ENCODE results near the gene RHOD. TPM values are rescaled to one million over a fixed set of nuclear protein-coding genes. Genes with fewer than 3 reads are reported as not detected.

The RHOD gene
- total and polyA plus RNA-seq, 9 of the 15 experiments (the other 6 are each of a cell fraction or from before 2014, with no cell fraction given), result not detected

- TF ChIP-seq ZKSCAN1 (IDR thresholded peaks at IDR 0.05; ENCODE audit: low read depth, low read length) (no peak), CCNT2 (IDR thresholded peaks at IDR 0.05; ENCODE audit: borderline replicate concordance, extremely low read depth, insufficient read length, low read depth, low read length) (no peak), TEAD1 (CRISPR knock-in tag; IDR thresholded peaks at IDR 0.05) (no peak), FOXK2 (conservative IDR thresholded peaks at IDR 0.05 in 1 of 2, IDR thresholded peaks at IDR 0.05 in 1 of 2; ENCODE audit: low read depth in 2 of 2) (no peak), ADNP (tag; IDR thresholded peaks at IDR 0.05) (no peak)
These were observed 8.0 kb upstream of the RHOD start (continued) for GRCh38 chr11:67048515-67049130.

- DNase-seq (ENCODE audit: extremely low read depth in 1 of 4, low spot score in 3 of 4) (no peak), FAIRE-seq (no peak), ATAC-seq (peak; percentile 24; the same call in 2 of the 3 replicates)
- no peak overlapping the region for H2AFZ ChIP-seq (ENCODE audit: low read depth, low read length)
- no peak overlapping the region for H3K9ac ChIP-seq (ENCODE audit: insufficient read depth in 1 of 2, low read depth in 2 of 2, low read length in 2 of 2)
- H4K20me1 ChIP-seq (replicated peaks; ENCODE audit: control insufficient read depth, insufficient read depth, low read length), result no peaks in the 10 kb centered on the region
- H3K9me1 ChIP-seq (ENCODE audit: control insufficient read depth, insufficient read depth, low read length), result no peaks in the 10 kb centered on the region
- no TSS peak for BruUV-seq (replicated peaks)
- in situ Hi-C loops (cut with MboI) (no loop called here), intact Hi-C loops (cut with micrococcal nuclease) (no loop called here)
- no peak overlapping the region for H3K4me3 ChIP-seq
- H3K27me3 ChIP-seq (ENCODE audit: control insufficient read depth in 2 of 2, insufficient read depth in 2 of 2, low read length in 2 of 2), result 0 out of 5 replicates have a peak, but pooled peaks cover 4 to 5% of the 10 kb centered on the region in 2 experiments
- TF ChIP-seq CTCF (IDR thresholded peaks at IDR 0.05 in 2 of 3, conservative IDR thresholded peaks at IDR 0.05 in 1 of 3; ENCODE audit: insufficient read depth in 2 of 3, low read depth in 1 of 3, low read length in 3 of 3) (peak; percentile 22 to 93 (median 43); a peak in 4 of 6 replicates), ZNF143 (CRISPR knock-in tag; IDR thresholded peaks at IDR 0.05) (no peak), LEF1 (IDR thresholded peaks at IDR 0.05) (no peak), DLX4 (CRISPR knock-in tag; IDR thresholded peaks at IDR 0.05) (no peak)
- 50% methylated on average over 2 of the region's 3 CpGs for WGBS (ENCODE audit: insufficient coverage, low coverage, missing lambda C conversion rate)
- H3K27ac ChIP-seq (ENCODE audit: extremely low read depth, low read depth, low read length), result no peak overlapping the region
- peaks cover 10 to 28% of the 10 kb centered on the region in 2 experiments; a peak in 4 of 5 replicates for H3K4me1 ChIP-seq (replicated peaks in 1 of 2; ENCODE audit: control insufficient read depth in 2 of 2, insufficient read depth in 2 of 2, low read length in 2 of 2)
- CTCF ChIA-PET (ENCODE audit: low intra/inter-chr PET ratio), result no interaction called here
- H3K9me3 ChIP-seq (replicated peaks; ENCODE audit: control insufficient read depth, insufficient read depth, low read depth, low read length), result no peaks in the 10 kb centered on the region
- H3K79me2 ChIP-seq (ENCODE audit: control insufficient read depth, insufficient read depth, low read length), result no peaks in the 10 kb centered on the region
- no peaks in the 10 kb centered on the region for H3K36me3 ChIP-seq (ENCODE audit: control insufficient read depth, insufficient read depth, low read length)
- POLR2A ChIA-PET, result no interaction called here
- no peak overlapping the region for H3K4me2 ChIP-seq (ENCODE audit: insufficient read depth, low read length)
These were observed 6.5 kb upstream of the RHOD start for GRCh38 chr11:67050139-67050538.

Data from K562 (cell line).